WTC11 (cell line): ENCODE data around the gene IFIT5.

ENCODE experiments used
- CREB1 ChIP-seq: sonication (generic); formaldehyde crosslinking; IDR thresholded peaks from 2 replicates; pipeline ENCODE4 v1.8.0; 2023; ENCODE audit warnings: mild to moderate bottlenecking, missing genetic modification reagents
- TEAD4 ChIP-seq: sonication (generic); formaldehyde crosslinking; IDR thresholded peaks from 2 replicates; pipeline ENCODE4 v1.8.0; 2022; ENCODE audit warnings: mild to moderate bottlenecking, missing genetic modification reagents
- ZNF317 ChIP-seq: sonication (generic); formaldehyde crosslinking; IDR thresholded peaks from 2 replicates; pipeline ENCODE4 v1.8.1; 2023; ENCODE audit warnings: low read depth, mild to moderate bottlenecking, moderate library complexity, missing genetic modification reagents, borderline replicate concordance
- TF ChIP-seq, protein P1 (sequence below): sonication (generic); formaldehyde crosslinking; conservative IDR thresholded peaks from 2 replicates; pipeline ENCODE4 v1.8.1; 2023; ENCODE audit warnings: mild to moderate bottlenecking, low read depth, missing genetic modification reagents, moderate library complexity
- TF ChIP-seq, protein P2 (sequence below): fragments of 200-600 bp; IDR thresholded peaks from 2 replicates; pipeline ENCODE4 v1.8.0; 2022; ENCODE audit warnings: antibody characterized with exemption
- TF ChIP-seq, protein P3 (sequence below): sonication (generic); formaldehyde crosslinking; IDR thresholded peaks from 2 replicates; pipeline ENCODE4 v1.8.0; 2022; ENCODE audit warnings: mild to moderate bottlenecking, missing genetic modification reagents

DNA sequence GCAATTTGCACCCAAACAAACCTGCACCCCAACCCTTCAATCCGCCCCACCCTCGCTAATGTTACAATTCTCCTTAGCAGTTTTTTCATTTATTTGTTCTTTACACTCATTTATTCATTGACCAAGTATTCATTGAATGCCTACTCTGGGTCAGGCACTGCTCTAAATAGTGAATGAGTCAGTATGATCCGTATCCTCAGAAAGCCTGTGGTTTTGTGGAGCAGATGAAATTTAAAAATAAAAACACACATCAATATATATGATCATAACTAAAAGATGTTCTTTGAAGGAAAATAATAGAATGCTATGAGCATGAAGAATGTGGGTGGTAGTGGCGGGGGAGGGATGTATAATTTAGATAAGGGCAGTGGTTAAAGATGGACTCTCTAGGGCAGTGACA, 13.3 kb downstream of the IFIT5 start:
- TF ChIP-seq TEAD4 (CRISPR knock-in tag) (no peak), CREB1 (CRISPR knock-in tag) (no peak), ZNF317 (CRISPR knock-in tag) (no peak)
- TF ChIP-seq, protein P1, sequence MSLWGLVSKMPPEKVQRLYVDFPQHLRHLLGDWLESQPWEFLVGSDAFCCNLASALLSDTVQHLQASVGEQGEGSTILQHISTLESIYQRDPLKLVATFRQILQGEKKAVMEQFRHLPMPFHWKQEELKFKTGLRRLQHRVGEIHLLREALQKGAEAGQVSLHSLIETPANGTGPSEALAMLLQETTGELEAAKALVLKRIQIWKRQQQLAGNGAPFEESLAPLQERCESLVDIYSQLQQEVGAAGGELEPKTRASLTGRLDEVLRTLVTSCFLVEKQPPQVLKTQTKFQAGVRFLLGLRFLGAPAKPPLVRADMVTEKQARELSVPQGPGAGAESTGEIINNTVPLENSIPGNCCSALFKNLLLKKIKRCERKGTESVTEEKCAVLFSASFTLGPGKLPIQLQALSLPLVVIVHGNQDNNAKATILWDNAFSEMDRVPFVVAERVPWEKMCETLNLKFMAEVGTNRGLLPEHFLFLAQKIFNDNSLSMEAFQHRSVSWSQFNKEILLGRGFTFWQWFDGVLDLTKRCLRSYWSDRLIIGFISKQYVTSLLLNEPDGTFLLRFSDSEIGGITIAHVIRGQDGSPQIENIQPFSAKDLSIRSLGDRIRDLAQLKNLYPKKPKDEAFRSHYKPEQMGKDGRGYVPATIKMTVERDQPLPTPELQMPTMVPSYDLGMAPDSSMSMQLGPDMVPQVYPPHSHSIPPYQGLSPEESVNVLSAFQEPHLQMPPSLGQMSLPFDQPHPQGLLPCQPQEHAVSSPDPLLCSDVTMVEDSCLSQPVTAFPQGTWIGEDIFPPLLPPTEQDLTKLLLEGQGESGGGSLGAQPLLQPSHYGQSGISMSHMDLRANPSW = no peak
- TF ChIP-seq, protein P2, sequence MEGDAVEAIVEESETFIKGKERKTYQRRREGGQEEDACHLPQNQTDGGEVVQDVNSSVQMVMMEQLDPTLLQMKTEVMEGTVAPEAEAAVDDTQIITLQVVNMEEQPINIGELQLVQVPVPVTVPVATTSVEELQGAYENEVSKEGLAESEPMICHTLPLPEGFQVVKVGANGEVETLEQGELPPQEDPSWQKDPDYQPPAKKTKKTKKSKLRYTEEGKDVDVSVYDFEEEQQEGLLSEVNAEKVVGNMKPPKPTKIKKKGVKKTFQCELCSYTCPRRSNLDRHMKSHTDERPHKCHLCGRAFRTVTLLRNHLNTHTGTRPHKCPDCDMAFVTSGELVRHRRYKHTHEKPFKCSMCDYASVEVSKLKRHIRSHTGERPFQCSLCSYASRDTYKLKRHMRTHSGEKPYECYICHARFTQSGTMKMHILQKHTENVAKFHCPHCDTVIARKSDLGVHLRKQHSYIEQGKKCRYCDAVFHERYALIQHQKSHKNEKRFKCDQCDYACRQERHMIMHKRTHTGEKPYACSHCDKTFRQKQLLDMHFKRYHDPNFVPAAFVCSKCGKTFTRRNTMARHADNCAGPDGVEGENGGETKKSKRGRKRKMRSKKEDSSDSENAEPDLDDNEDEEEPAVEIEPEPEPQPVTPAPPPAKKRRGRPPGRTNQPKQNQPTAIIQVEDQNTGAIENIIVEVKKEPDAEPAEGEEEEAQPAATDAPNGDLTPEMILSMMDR = no peak
- TF ChIP-seq, protein P3, sequence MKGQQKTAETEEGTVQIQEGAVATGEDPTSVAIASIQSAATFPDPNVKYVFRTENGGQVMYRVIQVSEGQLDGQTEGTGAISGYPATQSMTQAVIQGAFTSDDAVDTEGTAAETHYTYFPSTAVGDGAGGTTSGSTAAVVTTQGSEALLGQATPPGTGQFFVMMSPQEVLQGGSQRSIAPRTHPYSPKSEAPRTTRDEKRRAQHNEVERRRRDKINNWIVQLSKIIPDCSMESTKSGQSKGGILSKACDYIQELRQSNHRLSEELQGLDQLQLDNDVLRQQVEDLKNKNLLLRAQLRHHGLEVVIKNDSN (CRISPR knock-in tag) = no peak
